Activated T-cell treated with anti-CD3 and anti-CD28 coated beads, Interleukin-2, amount 50 U/mL, for 4 hours (primary cell): ENCODE measurements around the gene SURF6. TPM values are rescaled to one million over a fixed set of nuclear protein-coding genes. Genes with fewer than 3 reads are reported as not detected.
A peak's percentile ranks its signal among the peaks of the same experiment; 100 is the strongest.

Source experiments
- ATAC-seq, 2 donors: fragments of 200-7000 bp; cut with Tn5 transposase; one replicate each; pipeline ENCODE4 v1.10.0; 2021
- DNase-seq: peaks from one replicate; pipeline ENCODE4 v3.0.0-alpha.2; 2020
- H3K27me3 Mint-ChIP-seq: one replicate; pipeline ENCODE4 v1.8.0; 2021; ENCODE audit warnings: low read depth, mixed read lengths
- H3K36me3 Mint-ChIP-seq: one replicate; pipeline ENCODE4 v1.8.0; 2022; ENCODE audit warnings: mixed read lengths; ENCODE audit not compliant: insufficient read depth
- H3K4me1 Mint-ChIP-seq: one replicate; pipeline ENCODE4 v1.8.0; 2021; ENCODE audit warnings: low read depth, mixed read lengths
- H3K4me3 Mint-ChIP-seq: one replicate; pipeline ENCODE4 v1.8.0; 2021; ENCODE audit warnings: mild to moderate bottlenecking, moderate library complexity, mixed read lengths
- H3K9me3 Mint-ChIP-seq: one replicate; pipeline ENCODE4 v1.8.0; 2021; ENCODE audit warnings: mixed read lengths
- total RNA-seq, 3 donors: library from RNA; stranded (reverse); gene quantifications; one replicate each; pipeline ENCODE4 v1.2.1, GENCODE V29; 2021

Gene SURF6
- total RNA-seq, 3 donors from 2014 or later = 56.0 to 61.7 (median 58.5) TPM

DNA sequence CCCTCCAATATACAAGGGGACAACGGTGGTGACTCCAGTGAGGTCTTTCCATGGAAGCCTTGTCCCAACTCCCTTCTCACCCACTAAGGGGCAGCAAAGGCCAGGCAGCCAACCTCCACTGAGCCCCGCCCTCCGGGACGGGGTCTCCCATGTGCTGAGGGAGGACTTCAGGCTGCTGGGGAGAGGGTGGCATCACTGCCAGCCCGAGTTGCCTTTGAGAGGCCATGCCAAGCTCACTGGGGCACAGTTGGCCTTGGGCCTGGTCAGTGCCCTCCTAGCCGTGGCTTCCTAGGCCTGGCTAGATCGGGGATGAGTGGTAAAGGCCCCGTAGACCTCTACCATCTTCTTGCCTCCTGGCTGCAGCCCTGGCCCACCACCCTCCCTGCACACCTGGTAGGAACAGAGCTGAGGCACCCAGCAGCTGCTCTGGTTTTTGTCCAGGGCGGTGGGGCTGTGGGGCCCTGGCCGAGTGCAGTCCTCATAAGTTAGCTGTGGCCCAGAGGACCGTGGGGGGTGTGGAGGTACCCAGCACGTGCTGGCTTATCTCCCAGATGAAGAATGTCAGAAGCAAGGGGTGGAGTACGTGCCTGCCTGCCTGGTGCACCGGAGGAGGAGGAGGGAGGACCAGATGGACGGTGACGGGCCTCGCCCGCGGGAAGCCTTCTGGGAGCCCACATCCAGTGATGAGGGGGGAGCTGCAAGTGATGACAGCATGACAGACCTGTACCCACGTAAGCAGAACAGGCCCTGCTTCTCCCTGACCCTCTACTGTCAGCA lies 23.6 kb upstream of the SURF6 start:
- Mint-ChIP-seq H3K27me3 (no peaks in the 10 kb centered on the region), H3K9me3 (no peaks in the 10 kb centered on the region), H3K4me1 (peaks cover 49% of the 10 kb centered on the region), H3K4me3 (no peak overlapping the region), H3K36me3 (peaks cover 30% of the 10 kb centered on the region)
- no peak for DNase-seq
- ATAC-seq = no peak

- Mint-ChIP-seq H3K36me3 (peaks cover 25% of the 10 kb centered on the region), H3K4me1 (peaks cover 51% of the 10 kb centered on the region)
- no peak for ATAC-seq
These were observed 21.7 kb upstream of the SURF6 start for GRCh38 chr9:133357656-133358055.

DNA sequence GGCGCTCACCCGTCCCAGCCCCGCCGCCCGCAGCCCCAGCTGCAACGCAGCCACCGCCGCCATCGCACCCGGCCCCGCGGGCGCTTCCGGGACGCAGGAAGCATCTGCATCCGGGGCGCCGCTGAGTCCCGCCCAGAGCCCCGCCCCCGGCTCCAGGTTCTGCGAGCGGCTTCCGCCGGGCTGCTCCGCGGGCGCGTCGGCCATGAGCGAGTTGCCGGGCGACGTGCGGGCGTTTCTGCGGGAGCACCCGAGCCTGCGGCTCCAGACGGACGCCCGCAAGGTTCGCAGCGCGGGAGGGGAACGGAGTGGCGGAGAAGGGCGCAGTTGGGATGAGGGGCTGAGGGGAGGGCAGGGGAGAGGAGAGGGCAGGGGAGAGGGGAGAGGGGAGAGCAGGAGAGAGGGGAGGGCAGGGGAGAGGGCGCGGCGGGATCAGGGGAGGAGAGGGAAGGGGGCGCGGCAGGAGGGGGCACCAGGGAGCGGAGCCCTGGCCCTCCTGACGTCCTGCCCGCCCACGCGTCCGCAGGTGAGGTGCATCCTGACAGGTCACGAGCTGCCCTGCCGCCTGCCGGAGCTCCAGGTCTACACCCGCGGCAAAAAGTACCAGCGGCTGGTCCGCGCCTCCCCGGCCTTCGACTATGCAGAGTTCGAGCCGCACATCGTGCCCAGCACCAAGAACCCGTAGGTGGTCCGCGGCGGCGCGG lies 20.6 kb upstream of the SURF6 start, which contains the start of the genes SURF1 and SURF2:
Gene SURF1 (minus strand): TSS at position 97 of the 701 bp plus-strand sequence. CDS start 34 bp downstream, at position 63.
Gene SURF2 (plus strand): TSS at position 160 of the 701 bp plus-strand sequence. CDS start 43 bp downstream, at position 203.
- H3K4me1 Mint-ChIP-seq = peaks cover 50% of the 10 kb centered on the region
- no peaks in the 10 kb centered on the region for H3K9me3 Mint-ChIP-seq
- ATAC-seq = peak; percentile 85 to 86
- peak within 1 kb of the TSS; percentile 91 for H3K4me3 Mint-ChIP-seq
- peaks cover 26% of the 10 kb centered on the region for H3K36me3 Mint-ChIP-seq
- H3K27me3 Mint-ChIP-seq = no peaks in the 10 kb centered on the region
- peak; percentile 87 for DNase-seq

More at GRCh38 chr9:133357656-133358055, 21.7 kb upstream of the SURF6 start:
- DNase-seq = no peak
- H3K27me3 Mint-ChIP-seq = no peaks in the 10 kb centered on the region
- H3K9me3 Mint-ChIP-seq = no peaks in the 10 kb centered on the region
- peak overlapping the region; percentile 80 for H3K4me3 Mint-ChIP-seq

- Mint-ChIP-seq H3K4me1 (peaks cover 47% of the 10 kb centered on the region), H3K36me3 (peaks cover 26% of the 10 kb centered on the region), H3K4me3 (peak overlapping the region; percentile 91), H3K27me3 (no peaks in the 10 kb centered on the region), H3K9me3 (no peaks in the 10 kb centered on the region)
- DNase-seq (no peak), ATAC-seq (peak; percentile 29)
These were observed 19.9 kb upstream of the SURF6 start for GRCh38 chr9:133355881-133356357.

DNA sequence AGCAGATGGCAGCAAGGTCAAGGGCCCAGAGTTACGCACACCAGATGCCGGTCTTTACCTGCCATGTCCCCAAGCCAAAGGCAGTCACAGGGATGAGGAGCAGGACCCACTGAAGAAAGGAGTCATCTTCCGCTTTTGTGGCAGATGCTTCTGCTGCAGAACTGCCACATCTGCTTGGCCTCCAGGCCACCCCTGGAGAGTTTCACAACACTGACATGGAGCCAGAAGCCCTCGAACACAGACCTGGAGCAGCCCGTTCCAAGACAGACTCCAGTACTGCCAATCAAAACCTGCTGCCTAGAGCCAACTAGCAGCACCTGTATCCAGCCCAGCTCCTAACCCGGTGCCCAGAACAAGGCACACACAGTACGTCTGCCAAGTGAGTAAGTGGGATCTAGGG lies 18.8 kb upstream of the SURF6 start:
- Mint-ChIP-seq H3K4me3 (peak overlapping the region; percentile 91), H3K36me3 (peaks cover 34% of the 10 kb centered on the region), H3K27me3 (no peaks in the 10 kb centered on the region), H3K9me3 (no peaks in the 10 kb centered on the region), H3K4me1 (peaks cover 49% of the 10 kb centered on the region)
- DNase-seq (no peak), ATAC-seq (no peak)

GRCh38 chr9:133353548-133353947 lies 17.6 kb upstream of the SURF6 start:
- DNase-seq = no peak
- Mint-ChIP-seq H3K36me3 (peaks cover 47% of the 10 kb centered on the region), H3K4me1 (peaks cover 51% of the 10 kb centered on the region), H3K4me3 (no peak overlapping the region), H3K27me3 (no peaks in the 10 kb centered on the region), H3K9me3 (no peaks in the 10 kb centered on the region)
- ATAC-seq = no peak

- H3K4me1 Mint-ChIP-seq = peaks cover 44% of the 10 kb centered on the region
- ATAC-seq = no peak
- H3K36me3 Mint-ChIP-seq = peaks cover 48% of the 10 kb centered on the region
- H3K9me3 Mint-ChIP-seq = no peaks in the 10 kb centered on the region
- no peak for DNase-seq
- H3K27me3 Mint-ChIP-seq = no peaks in the 10 kb centered on the region
- no peak overlapping the region for H3K4me3 Mint-ChIP-seq
These were observed 16.8 kb upstream of the SURF6 start for GRCh38 chr9:133352635-133353340.

GRCh38 chr9:133351908-133352634 lies 16.1 kb upstream of the SURF6 start:
- no peak for ATAC-seq
- H3K27me3 Mint-ChIP-seq = no peaks in the 10 kb centered on the region
- H3K4me1 Mint-ChIP-seq = peaks cover 40% of the 10 kb centered on the region
- DNase-seq = no peak
- H3K4me3 Mint-ChIP-seq = peak overlapping the region; percentile 8
- peaks cover 48% of the 10 kb centered on the region for H3K36me3 Mint-ChIP-seq
- H3K9me3 Mint-ChIP-seq = no peaks in the 10 kb centered on the region

DNA sequence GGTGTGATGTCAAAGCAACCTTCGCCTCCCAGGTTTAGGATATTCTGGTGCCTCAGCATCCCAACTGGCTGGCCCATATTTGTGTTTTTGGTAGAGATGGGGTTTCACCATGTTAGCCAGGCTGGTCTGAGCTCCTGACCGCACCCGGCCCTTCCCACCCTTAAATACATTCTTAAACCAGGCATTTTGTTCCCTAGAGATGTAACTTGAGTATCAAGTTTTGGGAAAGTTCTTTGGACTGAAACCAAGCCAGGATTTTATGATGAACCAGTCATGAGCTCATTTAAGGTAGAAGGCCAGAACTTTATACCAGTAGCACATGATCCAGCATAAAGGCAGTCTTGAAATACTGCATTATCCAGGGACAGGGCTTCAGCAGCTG lies 15.5 kb upstream of the SURF6 start:
- no peaks in the 10 kb centered on the region for H3K9me3 Mint-ChIP-seq
- no peaks in the 10 kb centered on the region for H3K27me3 Mint-ChIP-seq
- H3K36me3 Mint-ChIP-seq = peaks cover 48% of the 10 kb centered on the region
- H3K4me1 Mint-ChIP-seq = peaks cover 45% of the 10 kb centered on the region
- no peak for ATAC-seq
- DNase-seq = no peak
- H3K4me3 Mint-ChIP-seq = no peak overlapping the region

DNA sequence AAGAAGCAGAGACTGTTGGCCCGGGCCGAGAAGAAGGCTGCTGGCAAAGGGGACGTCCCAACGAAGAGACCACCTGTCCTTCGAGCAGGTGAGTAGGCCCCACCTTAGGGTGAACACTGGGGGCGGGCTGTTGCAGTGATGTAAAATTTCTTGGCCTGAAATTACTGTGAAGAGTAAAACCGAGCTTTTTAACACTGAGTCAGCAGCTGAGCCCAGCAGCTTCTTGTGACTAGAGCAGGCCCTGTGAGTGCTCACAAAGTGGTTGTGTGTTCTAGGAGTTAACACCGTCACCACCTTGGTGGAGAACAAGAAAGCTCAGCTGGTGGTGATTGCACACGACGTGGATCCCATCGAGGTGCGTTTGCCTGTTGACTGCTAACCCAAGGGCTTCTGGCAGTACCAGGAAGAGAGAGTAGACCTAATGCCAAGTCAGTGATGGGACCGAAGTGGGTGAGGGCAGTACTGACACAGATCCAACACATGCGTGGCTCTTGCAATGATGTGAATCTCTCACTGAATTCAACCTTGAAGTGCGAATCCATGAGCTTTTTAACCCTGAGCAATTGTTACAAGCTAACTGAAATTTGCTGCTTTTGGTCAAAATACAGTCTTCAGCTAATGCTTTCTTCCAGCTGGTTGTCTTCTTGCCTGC lies 14.1 kb upstream of the SURF6 start:
- no peaks in the 10 kb centered on the region for H3K27me3 Mint-ChIP-seq
- H3K36me3 Mint-ChIP-seq = peaks cover 52% of the 10 kb centered on the region
- DNase-seq (no peak), ATAC-seq (no peak)
- peak overlapping the region; percentile 99 for H3K4me3 Mint-ChIP-seq
- H3K9me3 Mint-ChIP-seq = no peaks in the 10 kb centered on the region
- H3K4me1 Mint-ChIP-seq = peaks cover 46% of the 10 kb centered on the region

DNA sequence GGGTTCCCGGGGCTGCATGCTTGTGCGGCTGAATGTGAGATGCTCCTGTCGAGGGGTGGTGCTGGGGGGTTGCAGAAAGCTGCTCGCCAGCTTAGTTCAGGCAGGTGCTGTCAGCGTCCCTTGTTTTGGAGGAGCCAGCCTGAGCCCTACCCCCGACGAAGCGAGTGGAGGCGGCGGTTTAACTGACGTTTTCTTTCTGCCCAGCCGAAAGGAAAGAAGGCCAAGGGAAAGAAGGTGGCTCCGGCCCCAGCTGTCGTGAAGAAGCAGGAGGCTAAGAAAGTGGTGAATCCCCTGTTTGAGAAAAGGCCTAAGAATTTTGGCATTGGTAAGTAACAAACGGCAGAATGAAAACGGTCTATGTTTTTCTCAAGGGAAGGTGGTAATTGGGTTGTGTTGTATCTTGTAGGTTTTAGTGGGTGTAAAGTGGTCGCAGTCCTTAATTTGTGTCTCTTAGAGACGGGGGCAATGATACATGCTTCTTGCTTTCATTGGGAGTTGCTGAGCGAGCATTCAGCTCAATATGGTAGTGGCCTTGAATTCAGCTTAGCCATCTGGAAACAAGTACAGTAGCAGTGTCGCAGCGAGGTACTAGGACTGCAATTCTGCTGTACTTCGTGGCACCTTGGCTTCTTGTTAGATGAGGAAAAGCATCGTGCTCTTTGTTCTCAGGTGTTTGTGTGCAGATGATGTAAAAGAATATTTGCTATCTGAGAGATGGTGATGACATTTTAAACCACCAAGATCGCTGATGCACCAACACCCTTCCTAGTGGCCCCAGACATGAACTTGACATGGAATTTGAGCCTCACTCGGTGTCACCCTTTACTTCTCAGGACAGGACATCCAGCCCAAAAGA lies 13.0 kb upstream of the SURF6 start:
- Mint-ChIP-seq H3K4me1 (peaks cover 40% of the 10 kb centered on the region), H3K4me3 (peak overlapping the region; percentile 99), H3K36me3 (peaks cover 52% of the 10 kb centered on the region), H3K9me3 (no peaks in the 10 kb centered on the region), H3K27me3 (no peaks in the 10 kb centered on the region)
- DNase-seq (no peak), ATAC-seq (no peak)

- no peaks in the 10 kb centered on the region for H3K27me3 Mint-ChIP-seq
- no peaks in the 10 kb centered on the region for H3K9me3 Mint-ChIP-seq
- DNase-seq = peak; percentile 89
- peaks cover 38% of the 10 kb centered on the region for H3K4me1 Mint-ChIP-seq
- peaks cover 48% of the 10 kb centered on the region for H3K36me3 Mint-ChIP-seq
- peak within 1 kb of the TSS; percentile 99 for H3K4me3 Mint-ChIP-seq
- ATAC-seq = peak; percentile 78
These were observed 12.2 kb upstream of the SURF6 start, which contains the start of the genes MED22 and RPL7A for GRCh38 chr9:133347985-133348717. TSS of gene MED22 (minus strand) at chr9:133348131. CDS start at chr9:133346662, 1,469 bp downstream. TSS of gene RPL7A (plus strand) at chr9:133348218. CDS start at chr9:133348244, 26 bp downstream.
